ENCODE measurements around the gene TPO. TPM values are rescaled to one million over a fixed set of nuclear protein-coding genes. Genes with fewer than 3 reads are reported as not detected.

The TPO gene
- total and polyA plus RNA-seq, 4 donors = not detected

- no peak overlapping the region for H3K27ac ChIP-seq (ENCODE audit: low read depth in 1 of 2, low read length in 2 of 2)
- no peak for DNase-seq (ENCODE audit: low spot score)
- no peaks in the 10 kb centered on the region for H3K4me1 ChIP-seq (ENCODE audit: control insufficient read depth in 4 of 4, insufficient read depth in 4 of 4, low read length in 3 of 4)
- H3K27me3 ChIP-seq (ENCODE audit: control insufficient read depth in 4 of 4, insufficient read depth in 4 of 4, low read length in 3 of 4) = peaks cover 0 to 4% (median 0%) of the 10 kb centered on the region in 4 donors
- H3K4me3 ChIP-seq (ENCODE audit: low read depth in 1 of 3, low read length in 3 of 3) = no peak overlapping the region
- no peaks in the 10 kb centered on the region for H3K36me3 ChIP-seq (ENCODE audit: control insufficient read depth in 4 of 4, insufficient read depth in 3 of 4, low read depth in 1 of 4, low read length in 3 of 4)
- H3K9ac ChIP-seq (ENCODE audit: low read depth in 1 of 2, low read length in 2 of 2) = no peak overlapping the region
- 81% methylated on average over 13 of the region's 13 CpGs for WGBS
- no peak for TF ChIP-seq HNF4G (IDR thresholded peaks at IDR 0.05)
- no peak for TF ChIP-seq HNF4A (conservative IDR thresholded peaks at IDR 0.05)
- TF ChIP-seq NR2F2 (IDR thresholded peaks at IDR 0.05) = no peak
- TF ChIP-seq, protein P1, sequence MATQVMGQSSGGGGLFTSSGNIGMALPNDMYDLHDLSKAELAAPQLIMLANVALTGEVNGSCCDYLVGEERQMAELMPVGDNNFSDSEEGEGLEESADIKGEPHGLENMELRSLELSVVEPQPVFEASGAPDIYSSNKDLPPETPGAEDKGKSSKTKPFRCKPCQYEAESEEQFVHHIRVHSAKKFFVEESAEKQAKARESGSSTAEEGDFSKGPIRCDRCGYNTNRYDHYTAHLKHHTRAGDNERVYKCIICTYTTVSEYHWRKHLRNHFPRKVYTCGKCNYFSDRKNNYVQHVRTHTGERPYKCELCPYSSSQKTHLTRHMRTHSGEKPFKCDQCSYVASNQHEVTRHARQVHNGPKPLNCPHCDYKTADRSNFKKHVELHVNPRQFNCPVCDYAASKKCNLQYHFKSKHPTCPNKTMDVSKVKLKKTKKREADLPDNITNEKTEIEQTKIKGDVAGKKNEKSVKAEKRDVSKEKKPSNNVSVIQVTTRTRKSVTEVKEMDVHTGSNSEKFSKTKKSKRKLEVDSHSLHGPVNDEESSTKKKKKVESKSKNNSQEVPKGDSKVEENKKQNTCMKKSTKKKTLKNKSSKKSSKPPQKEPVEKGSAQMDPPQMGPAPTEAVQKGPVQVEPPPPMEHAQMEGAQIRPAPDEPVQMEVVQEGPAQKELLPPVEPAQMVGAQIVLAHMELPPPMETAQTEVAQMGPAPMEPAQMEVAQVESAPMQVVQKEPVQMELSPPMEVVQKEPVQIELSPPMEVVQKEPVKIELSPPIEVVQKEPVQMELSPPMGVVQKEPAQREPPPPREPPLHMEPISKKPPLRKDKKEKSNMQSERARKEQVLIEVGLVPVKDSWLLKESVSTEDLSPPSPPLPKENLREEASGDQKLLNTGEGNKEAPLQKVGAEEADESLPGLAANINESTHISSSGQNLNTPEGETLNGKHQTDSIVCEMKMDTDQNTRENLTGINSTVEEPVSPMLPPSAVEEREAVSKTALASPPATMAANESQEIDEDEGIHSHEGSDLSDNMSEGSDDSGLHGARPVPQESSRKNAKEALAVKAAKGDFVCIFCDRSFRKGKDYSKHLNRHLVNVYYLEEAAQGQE (IDR thresholded peaks at IDR 0.05) = no peak
- no peak for TF ChIP-seq TAF1 (conservative IDR thresholded peaks at IDR 0.05)
- TF ChIP-seq YY1 (IDR thresholded peaks at IDR 0.05) = no peak
- TF ChIP-seq, protein P2, sequence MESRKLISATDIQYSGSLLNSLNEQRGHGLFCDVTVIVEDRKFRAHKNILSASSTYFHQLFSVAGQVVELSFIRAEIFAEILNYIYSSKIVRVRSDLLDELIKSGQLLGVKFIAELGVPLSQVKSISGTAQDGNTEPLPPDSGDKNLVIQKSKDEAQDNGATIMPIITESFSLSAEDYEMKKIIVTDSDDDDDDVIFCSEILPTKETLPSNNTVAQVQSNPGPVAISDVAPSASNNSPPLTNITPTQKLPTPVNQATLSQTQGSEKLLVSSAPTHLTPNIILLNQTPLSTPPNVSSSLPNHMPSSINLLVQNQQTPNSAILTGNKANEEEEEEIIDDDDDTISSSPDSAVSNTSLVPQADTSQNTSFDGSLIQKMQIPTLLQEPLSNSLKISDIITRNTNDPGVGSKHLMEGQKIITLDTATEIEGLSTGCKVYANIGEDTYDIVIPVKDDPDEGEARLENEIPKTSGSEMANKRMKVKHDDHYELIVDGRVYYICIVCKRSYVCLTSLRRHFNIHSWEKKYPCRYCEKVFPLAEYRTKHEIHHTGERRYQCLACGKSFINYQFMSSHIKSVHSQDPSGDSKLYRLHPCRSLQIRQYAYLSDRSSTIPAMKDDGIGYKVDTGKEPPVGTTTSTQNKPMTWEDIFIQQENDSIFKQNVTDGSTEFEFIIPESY (IDR thresholded peaks at IDR 0.05) = no peak
- TF ChIP-seq MAX (IDR thresholded peaks at IDR 0.05) = no peak
- no peak for TF ChIP-seq RXRA (IDR thresholded peaks at IDR 0.05)
- no peak for TF ChIP-seq EGR1 (IDR thresholded peaks at IDR 0.05; ENCODE audit: low read depth in 2 of 2)
- TF ChIP-seq SP1 (IDR thresholded peaks at IDR 0.05) = no peak
- TF ChIP-seq FOXA2 (IDR thresholded peaks at IDR 0.05) = no peak
- TF ChIP-seq, protein P3, sequence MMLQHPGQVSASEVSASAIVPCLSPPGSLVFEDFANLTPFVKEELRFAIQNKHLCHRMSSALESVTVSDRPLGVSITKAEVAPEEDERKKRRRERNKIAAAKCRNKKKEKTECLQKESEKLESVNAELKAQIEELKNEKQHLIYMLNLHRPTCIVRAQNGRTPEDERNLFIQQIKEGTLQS (IDR thresholded peaks at IDR 0.05) = no peak
- TF ChIP-seq JUND (IDR thresholded peaks at IDR 0.05) = no peak
- no peak for TF ChIP-seq GABPA (IDR thresholded peaks at IDR 0.05 in 1 of 2, conservative IDR thresholded peaks at IDR 0.05 in 1 of 2)
- no peaks in the 10 kb centered on the region for H3K9me3 ChIP-seq (ENCODE audit: control insufficient read depth in 4 of 4, low read length in 3 of 4)
Observed at GRCh38 chr2:1497122-1497611, 83.9 kb downstream of the TPO start.

GRCh38 chr2:1498176-1498575 is 84.9 kb downstream of the TPO start:
- no peaks in the 10 kb centered on the region for H3K4me1 ChIP-seq (ENCODE audit: control insufficient read depth in 4 of 4, insufficient read depth in 4 of 4, low read length in 3 of 4)
- H3K27me3 ChIP-seq (ENCODE audit: control insufficient read depth in 4 of 4, insufficient read depth in 4 of 4, low read length in 3 of 4) = peaks cover 0 to 4% (median 0%) of the 10 kb centered on the region in 4 donors
- no peak for DNase-seq (ENCODE audit: low spot score)
- H3K4me3 ChIP-seq (ENCODE audit: low read depth in 1 of 3, low read length in 3 of 3) = no peak overlapping the region
- no peaks in the 10 kb centered on the region for H3K36me3 ChIP-seq (ENCODE audit: control insufficient read depth in 4 of 4, insufficient read depth in 3 of 4, low read depth in 1 of 4, low read length in 3 of 4)
- no peak for TF ChIP-seq HNF4A (conservative IDR thresholded peaks at IDR 0.05)
- no peak for TF ChIP-seq NR2F2 (IDR thresholded peaks at IDR 0.05)
- TF ChIP-seq FOXA1 (IDR thresholded peaks at IDR 0.05) = no peak
- TF ChIP-seq EGR1 (IDR thresholded peaks at IDR 0.05; ENCODE audit: low read depth in 2 of 2) = no peak
- TF ChIP-seq GABPA (IDR thresholded peaks at IDR 0.05 in 1 of 2, conservative IDR thresholded peaks at IDR 0.05 in 1 of 2) = no peak
- TF ChIP-seq JUND (IDR thresholded peaks at IDR 0.05) = no peak
- TF ChIP-seq FOXA2 (IDR thresholded peaks at IDR 0.05) = no peak
- TF ChIP-seq HNF4G (IDR thresholded peaks at IDR 0.05) = no peak
- TF ChIP-seq RAD21 (IDR thresholded peaks at IDR 0.05) = no peak
- no peak for TF ChIP-seq MAX (IDR thresholded peaks at IDR 0.05)
- no peak for TF ChIP-seq TAF1 (conservative IDR thresholded peaks at IDR 0.05)
- TF ChIP-seq YY1 (IDR thresholded peaks at IDR 0.05) = no peak
- TF ChIP-seq, protein P2 (IDR thresholded peaks at IDR 0.05) = no peak
- TF ChIP-seq, protein P3 (IDR thresholded peaks at IDR 0.05) = no peak
- no peak for TF ChIP-seq SP1 (IDR thresholded peaks at IDR 0.05)
- no peak for TF ChIP-seq RXRA (IDR thresholded peaks at IDR 0.05)
- TF ChIP-seq, protein P4, sequence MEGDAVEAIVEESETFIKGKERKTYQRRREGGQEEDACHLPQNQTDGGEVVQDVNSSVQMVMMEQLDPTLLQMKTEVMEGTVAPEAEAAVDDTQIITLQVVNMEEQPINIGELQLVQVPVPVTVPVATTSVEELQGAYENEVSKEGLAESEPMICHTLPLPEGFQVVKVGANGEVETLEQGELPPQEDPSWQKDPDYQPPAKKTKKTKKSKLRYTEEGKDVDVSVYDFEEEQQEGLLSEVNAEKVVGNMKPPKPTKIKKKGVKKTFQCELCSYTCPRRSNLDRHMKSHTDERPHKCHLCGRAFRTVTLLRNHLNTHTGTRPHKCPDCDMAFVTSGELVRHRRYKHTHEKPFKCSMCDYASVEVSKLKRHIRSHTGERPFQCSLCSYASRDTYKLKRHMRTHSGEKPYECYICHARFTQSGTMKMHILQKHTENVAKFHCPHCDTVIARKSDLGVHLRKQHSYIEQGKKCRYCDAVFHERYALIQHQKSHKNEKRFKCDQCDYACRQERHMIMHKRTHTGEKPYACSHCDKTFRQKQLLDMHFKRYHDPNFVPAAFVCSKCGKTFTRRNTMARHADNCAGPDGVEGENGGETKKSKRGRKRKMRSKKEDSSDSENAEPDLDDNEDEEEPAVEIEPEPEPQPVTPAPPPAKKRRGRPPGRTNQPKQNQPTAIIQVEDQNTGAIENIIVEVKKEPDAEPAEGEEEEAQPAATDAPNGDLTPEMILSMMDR (IDR thresholded peaks at IDR 0.05; ENCODE audit: low read depth, low read length, missing input control) = no peak
- WGBS = 77% methylated on average over 7 of the region's 7 CpGs
- no peaks in the 10 kb centered on the region for H3K9me3 ChIP-seq (ENCODE audit: control insufficient read depth in 4 of 4, low read length in 3 of 4)
- no peak overlapping the region for H3K9ac ChIP-seq (ENCODE audit: low read depth in 1 of 2, low read length in 2 of 2)
- H3K27ac ChIP-seq (ENCODE audit: low read depth in 1 of 2, low read length in 2 of 2) = no peak overlapping the region

Measured in liver (tissue), 9 donors.